ENCODE measurements around the gene SIT1. TPM values are rescaled to one million over a fixed set of nuclear protein-coding genes. Genes with fewer than 3 reads are reported as not detected.

The SIT1 gene
- total RNA-seq, 1 experiment from 2014 or later, result not detected

DNA sequence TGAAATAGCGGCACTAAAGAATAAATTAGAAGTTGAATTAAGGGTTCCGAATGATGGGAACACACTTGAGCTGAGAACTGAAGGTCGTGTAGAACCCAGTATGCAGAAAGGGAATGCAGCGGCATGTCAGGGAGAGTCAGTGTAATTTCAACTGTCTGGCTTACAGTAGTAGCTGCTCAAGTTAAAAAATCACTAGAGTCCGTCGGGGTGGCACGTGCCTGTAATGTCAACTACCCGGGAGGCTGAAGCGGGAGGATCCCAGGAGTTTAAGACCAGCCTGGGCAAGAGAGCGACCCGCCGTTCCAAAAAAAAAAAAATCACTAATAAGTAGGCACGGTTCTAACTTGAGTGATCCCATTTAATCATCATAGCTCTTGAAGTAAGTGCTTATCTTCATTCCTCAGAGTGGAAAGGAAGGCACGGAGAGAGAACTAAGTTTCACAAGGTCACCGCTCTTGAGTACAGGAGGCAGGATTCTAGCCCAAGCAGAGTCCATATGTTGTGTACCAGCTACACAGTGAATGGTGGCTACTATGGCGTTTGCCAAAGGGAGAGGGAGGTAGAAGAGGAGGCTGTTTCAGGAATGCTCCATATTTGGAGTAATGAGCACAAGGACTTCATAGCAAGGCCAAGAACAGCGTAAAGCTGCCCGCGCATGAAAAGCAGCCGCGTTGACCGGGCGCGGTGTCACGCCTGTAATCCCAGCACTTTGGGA is 6.3 kb upstream of the SIT1 start:
- CTCF ChIA-PET, result interaction anchor here (0.6 to 2.2 kb wide), 5 partner anchors 39 to 214 kb away, joined by 3 to 12 read pairs (median 3); partner anchors contain the start of genes CREB3, HINT2 and TLN1
- H3K4me3 Mint-ChIP-seq (ENCODE audit: low read depth, unreplicated experiment), result peak overlapping the region; percentile 84
- intact Hi-C loops (cut with micrococcal nuclease; ENCODE audit: unreplicated experiment), result no loop called here
- peaks cover 31% of the 10 kb centered on the region for H3K36me3 Mint-ChIP-seq (ENCODE audit: insufficient read depth, unreplicated experiment)
- no peak for DNase-seq
- no peaks in the 10 kb centered on the region for H3K27me3 Mint-ChIP-seq (ENCODE audit: unreplicated experiment)
- BruUV-seq (replicated peaks), result no TSS peak
- H3K4me1 Mint-ChIP-seq (ENCODE audit: low read depth, unreplicated experiment), result peaks cover 8% of the 10 kb centered on the region
- peak overlapping the region; percentile 100 for H3K27ac Mint-ChIP-seq (ENCODE audit: unreplicated experiment)
- TF ChIP-seq, protein P1, sequence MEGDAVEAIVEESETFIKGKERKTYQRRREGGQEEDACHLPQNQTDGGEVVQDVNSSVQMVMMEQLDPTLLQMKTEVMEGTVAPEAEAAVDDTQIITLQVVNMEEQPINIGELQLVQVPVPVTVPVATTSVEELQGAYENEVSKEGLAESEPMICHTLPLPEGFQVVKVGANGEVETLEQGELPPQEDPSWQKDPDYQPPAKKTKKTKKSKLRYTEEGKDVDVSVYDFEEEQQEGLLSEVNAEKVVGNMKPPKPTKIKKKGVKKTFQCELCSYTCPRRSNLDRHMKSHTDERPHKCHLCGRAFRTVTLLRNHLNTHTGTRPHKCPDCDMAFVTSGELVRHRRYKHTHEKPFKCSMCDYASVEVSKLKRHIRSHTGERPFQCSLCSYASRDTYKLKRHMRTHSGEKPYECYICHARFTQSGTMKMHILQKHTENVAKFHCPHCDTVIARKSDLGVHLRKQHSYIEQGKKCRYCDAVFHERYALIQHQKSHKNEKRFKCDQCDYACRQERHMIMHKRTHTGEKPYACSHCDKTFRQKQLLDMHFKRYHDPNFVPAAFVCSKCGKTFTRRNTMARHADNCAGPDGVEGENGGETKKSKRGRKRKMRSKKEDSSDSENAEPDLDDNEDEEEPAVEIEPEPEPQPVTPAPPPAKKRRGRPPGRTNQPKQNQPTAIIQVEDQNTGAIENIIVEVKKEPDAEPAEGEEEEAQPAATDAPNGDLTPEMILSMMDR (IDR thresholded peaks at IDR 0.05; ENCODE audit: unreplicated experiment), result no peak
- H3K9me3 Mint-ChIP-seq (ENCODE audit: low read depth, unreplicated experiment), result no peaks in the 10 kb centered on the region

DNA sequence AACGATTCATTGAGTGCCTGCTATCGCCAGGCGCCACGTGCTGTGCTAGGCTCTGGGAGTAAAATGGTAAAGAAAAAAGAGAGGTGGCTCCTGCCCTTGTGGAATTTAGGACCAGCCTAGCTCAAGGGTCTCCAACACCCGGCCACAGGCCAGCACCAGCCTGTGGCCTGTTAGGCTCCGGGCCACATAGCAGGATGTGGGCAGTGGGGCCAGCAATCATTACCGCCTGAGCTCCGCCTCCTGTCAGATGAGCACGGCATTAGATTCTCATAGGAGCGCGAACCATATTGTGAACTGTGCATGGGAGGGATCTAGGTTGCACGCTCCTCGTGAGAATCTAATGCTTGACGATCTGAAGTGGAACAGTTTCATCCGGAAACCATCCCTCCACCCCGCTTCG is 5.6 kb upstream of the SIT1 start:
- no peaks in the 10 kb centered on the region for H3K9me3 Mint-ChIP-seq (ENCODE audit: low read depth, unreplicated experiment)
- no TSS peak for BruUV-seq (replicated peaks)
- H3K27me3 Mint-ChIP-seq (ENCODE audit: unreplicated experiment), result no peaks in the 10 kb centered on the region
- TF ChIP-seq, protein P1 (IDR thresholded peaks at IDR 0.05; ENCODE audit: unreplicated experiment), result no peak
- peaks cover 8% of the 10 kb centered on the region for H3K4me1 Mint-ChIP-seq (ENCODE audit: low read depth, unreplicated experiment)
- no peak for DNase-seq
- intact Hi-C loops (cut with micrococcal nuclease; ENCODE audit: unreplicated experiment), result no loop called here
- peak overlapping the region; percentile 100 for H3K27ac Mint-ChIP-seq (ENCODE audit: unreplicated experiment)
- CTCF ChIA-PET, result no interaction called here
- no peak overlapping the region for H3K4me3 Mint-ChIP-seq (ENCODE audit: low read depth, unreplicated experiment)
- H3K36me3 Mint-ChIP-seq (ENCODE audit: insufficient read depth, unreplicated experiment), result peaks cover 31% of the 10 kb centered on the region

DNA sequence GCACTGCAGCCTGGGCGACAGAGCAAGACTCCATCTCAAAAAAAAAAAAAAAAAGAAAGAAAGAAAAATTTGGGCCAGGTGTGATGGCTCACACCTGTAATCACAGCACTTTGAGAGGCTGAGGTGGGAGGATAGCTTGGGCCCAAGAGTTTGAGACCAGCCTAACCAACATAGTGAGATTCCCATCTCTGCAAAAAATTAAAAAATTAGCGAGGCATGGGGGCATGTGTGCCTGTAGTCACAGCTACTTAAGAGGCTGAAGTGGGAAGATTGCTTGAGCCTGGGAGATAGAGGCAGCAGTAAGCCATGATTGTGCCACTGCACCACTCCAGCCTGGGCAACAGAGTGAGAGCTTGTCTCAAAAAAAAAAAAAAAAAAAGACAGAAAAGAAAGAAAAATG is 2.9 kb upstream of the SIT1 start:
- CTCF ChIA-PET, result no interaction called here
- Mint-ChIP-seq H3K27ac (ENCODE audit: unreplicated experiment) (no peak overlapping the region), H3K4me3 (ENCODE audit: low read depth, unreplicated experiment) (no peak overlapping the region), H3K4me1 (ENCODE audit: low read depth, unreplicated experiment) (no peaks in the 10 kb centered on the region), H3K36me3 (ENCODE audit: insufficient read depth, unreplicated experiment) (peaks cover 17% of the 10 kb centered on the region), H3K27me3 (ENCODE audit: unreplicated experiment) (peaks cover 5% of the 10 kb centered on the region), H3K9me3 (ENCODE audit: low read depth, unreplicated experiment) (no peaks in the 10 kb centered on the region)
- TF ChIP-seq, protein P1 (IDR thresholded peaks at IDR 0.05; ENCODE audit: unreplicated experiment), result no peak
- no peak for DNase-seq
- no TSS peak for BruUV-seq (replicated peaks)
- intact Hi-C loops (cut with micrococcal nuclease; ENCODE audit: unreplicated experiment), result no loop called here

DNA sequence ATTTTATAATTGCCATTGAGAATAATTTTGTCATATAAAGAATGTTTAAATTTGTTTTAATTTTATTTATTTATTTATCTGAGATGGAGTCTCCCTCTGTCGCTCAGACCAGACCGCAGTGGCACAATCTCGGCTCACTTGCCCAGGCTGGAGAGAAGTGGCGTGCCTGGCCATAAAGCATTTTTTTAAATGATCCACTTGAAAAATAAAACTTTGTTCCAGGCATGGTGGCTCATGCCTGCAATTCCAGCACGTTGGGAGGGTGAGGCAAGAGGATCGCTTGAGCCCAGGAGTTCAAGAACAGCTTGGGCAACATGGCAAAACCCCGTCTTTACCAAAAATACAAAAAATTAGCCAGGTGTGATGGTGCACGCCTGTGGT is 2.1 kb upstream of the SIT1 start:
- Mint-ChIP-seq H3K4me3 (ENCODE audit: low read depth, unreplicated experiment) (no peak overlapping the region), H3K27me3 (ENCODE audit: unreplicated experiment) (peaks cover 13% of the 10 kb centered on the region), H3K27ac (ENCODE audit: unreplicated experiment) (no peak overlapping the region), H3K36me3 (ENCODE audit: insufficient read depth, unreplicated experiment) (peaks cover 10% of the 10 kb centered on the region), H3K4me1 (ENCODE audit: low read depth, unreplicated experiment) (peaks cover 7% of the 10 kb centered on the region), H3K9me3 (ENCODE audit: low read depth, unreplicated experiment) (no peaks in the 10 kb centered on the region)
- DNase-seq, result no peak
- intact Hi-C loops (cut with micrococcal nuclease; ENCODE audit: unreplicated experiment), result no loop called here
- TF ChIP-seq, protein P1 (IDR thresholded peaks at IDR 0.05; ENCODE audit: unreplicated experiment), result no peak
- CTCF ChIA-PET, result no interaction called here
- no TSS peak for BruUV-seq (replicated peaks)
